LNCAP (cell line): ENCODE measurements around the gene WDR81.

Experiments
- CTCF ChIP-seq: fragments of 450-650 bp; IDR thresholded peaks from 2 replicates; pipeline ENCODE4 v1.5.1; 2017; ENCODE audit warnings: mild to moderate bottlenecking

Gene WDR81

GRCh38 chr17:1783834-1784611 is 59.5 kb downstream of the WDR81 start:
- TF ChIP-seq CTCF, result no peak; the same call in 1 of the 2 replicates

- TF ChIP-seq CTCF, result no peak
These were observed 61.4 kb downstream of the WDR81 start for GRCh38 chr17:1785930-1786329.

- no peak for TF ChIP-seq CTCF
These were observed 62.2 kb downstream of the WDR81 start for GRCh38 chr17:1786708-1787107.

- TF ChIP-seq CTCF, result no peak
These were observed 62.9 kb downstream of the WDR81 start for GRCh38 chr17:1787301-1787902.
